T-cell (primary cell): ENCODE data around the gene CDH22. TPM values are rescaled to one million over a fixed set of nuclear protein-coding genes. Genes with fewer than 3 reads are reported as not detected.
A peak's percentile ranks its signal among the peaks of the same experiment; 100 is the strongest.

Experiments used
- ATAC-seq, 4 experiments: fragments of 200-7000 bp in 3 of 4; fragments of 150-1000 bp in 1 of 4; cut with Tn5 transposase; replicated peaks in 1 of 4; 1 replicate in 3 of 4; 2 replicates in 1 of 4; pipeline ENCODE4 v1.10.0; 2021; ENCODE audit warnings: moderate library complexity in 3 of 4, mild to moderate bottlenecking in 2 of 4, moderate number of reproducible peaks in 1 of 4
- CTCF ChIA-PET, 2 donors: fragments of 300-600 bp; sonication (Branson Sonifier 250); formaldehyde crosslinking; loops; one replicate each; lab custom pipeline; 2022; ENCODE audit warnings: antibody characterized with exemption in 2 of 2; lab: Charles Lee
- POLR2A ChIA-PET, 2 donors: fragments of 300-600 bp; sonication (Branson Sonifier 250); formaldehyde crosslinking; loops; one replicate each; lab custom pipeline; 2022; ENCODE audit warnings: antibody characterized with exemption in 2 of 2; lab: Charles Lee
- DNase-seq, 35 experiments: peaks; one replicate each; pipeline versions ENCODE4 v3.0.0 to v3.0.0-alpha.2; 2013 to 2023
- H3K27ac ChIP-seq: one replicate; pipeline ENCODE4 v1.5.1; 2013; ENCODE audit warnings: low read length
- H3K27me3 ChIP-seq, 2 experiments: replicated peaks in 1 of 2; 1 replicate in 1 of 2; 2 replicates in 1 of 2; pipeline versions ENCODE4 v1.6.1 to v1.7.0; 2013; ENCODE audit warnings: low read length in 1 of 2, mixed read lengths in 1 of 2; ENCODE audit not compliant: control insufficient read depth in 2 of 2, insufficient read depth in 2 of 2; ENCODE audit errors: extremely low read depth in 1 of 2
- H3K36me3 ChIP-seq, 2 donors: 1 replicate in 1 of 2; 2 replicates in 1 of 2; pipeline versions ENCODE4 v1.6.1 to v1.7.0; 2013; ENCODE audit warnings: low read length in 1 of 2; ENCODE audit not compliant: control insufficient read depth in 2 of 2, insufficient read depth in 1 of 2; ENCODE audit errors: extremely low read depth in 1 of 2
- H3K4me1 ChIP-seq, 2 experiments: 1 replicate in 1 of 2; 2 replicates in 1 of 2; pipeline versions ENCODE4 v1.6.1 to v1.7.0; 2013; ENCODE audit warnings: low read length in 2 of 2, mixed read lengths in 1 of 2; ENCODE audit not compliant: insufficient read depth in 2 of 2, control insufficient read depth in 1 of 2; ENCODE audit errors: extremely low read depth in 1 of 2
- H3K4me3 ChIP-seq, 2 donors: 1 replicate in 1 of 2; 2 replicates in 1 of 2; pipeline versions ENCODE4 v1.5.1 to v1.7.0; 2013; ENCODE audit warnings: mild to moderate bottlenecking in 2 of 2, low read length in 1 of 2, moderate library complexity in 1 of 2; ENCODE audit not compliant: control insufficient read depth in 1 of 2; ENCODE audit errors: extremely low read depth in 1 of 2
- H3K9me3 ChIP-seq: 2 replicates; pipeline ENCODE4 v1.7.0; 2013
- H3K27ac Mint-ChIP-seq, 2 donors: one replicate each; pipeline ENCODE4 v1.8.0; 2020 to 2021; ENCODE audit warnings: mild to moderate bottlenecking in 2 of 2, mixed read lengths in 2 of 2
- H3K27me3 Mint-ChIP-seq, 2 donors: one replicate each; pipeline ENCODE4 v1.8.0; 2021 to 2022; ENCODE audit warnings: mixed read lengths in 2 of 2
- H3K36me3 Mint-ChIP-seq: one replicate; pipeline ENCODE4 v1.8.0; 2021; ENCODE audit warnings: mixed read lengths
- H3K4me1 Mint-ChIP-seq, 3 donors: one replicate each; pipeline ENCODE4 v1.8.0; 2020 to 2022; ENCODE audit warnings: mixed read lengths in 3 of 3, mild to moderate bottlenecking in 1 of 3
- H3K4me3 Mint-ChIP-seq, 3 donors: one replicate each; pipeline ENCODE4 v1.8.0; 2020 to 2022; ENCODE audit warnings: mild to moderate bottlenecking in 3 of 3, mixed read lengths in 3 of 3, moderate library complexity in 3 of 3
- H3K9me3 Mint-ChIP-seq, 3 donors: one replicate each; pipeline ENCODE4 v1.8.0; 2020 to 2022; ENCODE audit warnings: mixed read lengths in 3 of 3
- WGBS: methylation state at CpG from one replicate; pipeline ENCODE4 v1.1.5; 2013; ENCODE audit warnings: missing lambda C conversion rate; ENCODE audit not compliant: insufficient coverage; 5-methylcytosine and 5-hydroxymethylcytosine counted together
- total RNA-seq, 35 experiments: library from RNA in 6 of 35; stranded (reverse) in 6 of 35; fragments of 120-200 nt in 1 of 35; gene quantifications; one replicate each; pipeline versions ENCODE4 v1.2.1 to v1.2.4 and lab custom pipeline; 2013 to 2026

Gene CDH22
- total RNA-seq, 5 donors from 2014 or later (not counting 1 experiment from before 2014, with no cell fraction given): not detected

DNA sequence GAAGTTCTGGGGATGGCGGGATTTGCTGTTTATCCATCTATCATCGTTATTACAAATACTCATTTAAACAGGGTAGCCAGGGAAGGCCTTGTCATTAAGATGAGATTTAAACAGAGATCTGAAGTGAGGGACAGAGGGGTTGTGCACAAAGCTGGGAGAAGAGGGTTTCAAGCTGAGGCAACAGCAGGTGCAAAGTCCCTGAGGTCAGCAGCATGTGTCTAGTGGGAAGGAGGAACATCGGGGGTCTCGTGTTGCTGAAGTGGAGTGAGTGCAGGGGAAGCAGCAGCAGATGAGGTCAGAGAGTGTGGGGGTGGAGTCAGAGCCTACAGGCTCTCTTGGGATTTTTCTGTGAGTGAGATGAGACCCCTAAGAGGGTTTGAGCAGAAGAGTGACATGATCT, 52.0 kb downstream of the CDH22 start:
- POLR2A ChIA-PET: no interaction called here
- H3K27me3 Mint-ChIP-seq: peaks cover 23 to 45% of the 10 kb centered on the region in 2 donors

GRCh38 chr20:46255440-46256104, 52.7 kb downstream of the CDH22 start:
- H3K27me3 Mint-ChIP-seq: peaks cover 26 to 45% of the 10 kb centered on the region in 2 donors

More for the DNA sequence above, 52.0 kb downstream of the CDH22 start:
- Mint-ChIP-seq H3K4me3 (no peak overlapping the region), H3K4me1 (no peaks in the 10 kb centered on the region), H3K9me3 (no peaks in the 10 kb centered on the region), H3K27ac (no peak overlapping the region), H3K36me3 (no peaks in the 10 kb centered on the region)
- Histone ChIP-seq H3K4me3 (no peak overlapping the region), H3K27me3 (peaks cover 2 to 55% of the 10 kb centered on the region in 2 experiments), H3K4me1 (no peaks in the 10 kb centered on the region), H3K9me3 (no peaks in the 10 kb centered on the region), H3K36me3 (no peaks in the 10 kb centered on the region), H3K27ac (no peak overlapping the region)
- DNase-seq: no peak
- no peak for ATAC-seq
- CTCF ChIA-PET: no interaction called here
- 64% methylated on average over 2 of the region's 4 CpGs for WGBS

GRCh38 chr20:46253391-46253790, 54.9 kb downstream of the CDH22 start:
- peaks cover 0 to 8% (median 0%) of the 10 kb centered on the region in 3 donors for H3K4me1 Mint-ChIP-seq

More at GRCh38 chr20:46255440-46256104, 52.7 kb downstream of the CDH22 start:
- ATAC-seq (no peak), DNase-seq (peak in 10 of 35 experiments; percentile 3 to 39 (median 11))
- no peaks in the 10 kb centered on the region for H3K4me1 ChIP-seq
- H3K4me3 ChIP-seq: no peak overlapping the region
- no peaks in the 10 kb centered on the region for H3K9me3 ChIP-seq
- no peak overlapping the region for H3K4me3 Mint-ChIP-seq
- no peaks in the 10 kb centered on the region for H3K36me3 ChIP-seq
- H3K36me3 Mint-ChIP-seq: no peaks in the 10 kb centered on the region
- ChIA-PET POLR2A (no interaction called here), CTCF (no interaction called here)
- peaks cover 3 to 56% of the 10 kb centered on the region in 2 experiments for H3K27me3 ChIP-seq
- no peaks in the 10 kb centered on the region for H3K9me3 Mint-ChIP-seq
- H3K4me1 Mint-ChIP-seq: peaks cover 0 to 2% (median 0%) of the 10 kb centered on the region in 3 donors
- no peak overlapping the region for H3K27ac ChIP-seq
- 75% methylated on average over 5 of the region's 8 CpGs for WGBS
- no peak overlapping the region for H3K27ac Mint-ChIP-seq

DNA sequence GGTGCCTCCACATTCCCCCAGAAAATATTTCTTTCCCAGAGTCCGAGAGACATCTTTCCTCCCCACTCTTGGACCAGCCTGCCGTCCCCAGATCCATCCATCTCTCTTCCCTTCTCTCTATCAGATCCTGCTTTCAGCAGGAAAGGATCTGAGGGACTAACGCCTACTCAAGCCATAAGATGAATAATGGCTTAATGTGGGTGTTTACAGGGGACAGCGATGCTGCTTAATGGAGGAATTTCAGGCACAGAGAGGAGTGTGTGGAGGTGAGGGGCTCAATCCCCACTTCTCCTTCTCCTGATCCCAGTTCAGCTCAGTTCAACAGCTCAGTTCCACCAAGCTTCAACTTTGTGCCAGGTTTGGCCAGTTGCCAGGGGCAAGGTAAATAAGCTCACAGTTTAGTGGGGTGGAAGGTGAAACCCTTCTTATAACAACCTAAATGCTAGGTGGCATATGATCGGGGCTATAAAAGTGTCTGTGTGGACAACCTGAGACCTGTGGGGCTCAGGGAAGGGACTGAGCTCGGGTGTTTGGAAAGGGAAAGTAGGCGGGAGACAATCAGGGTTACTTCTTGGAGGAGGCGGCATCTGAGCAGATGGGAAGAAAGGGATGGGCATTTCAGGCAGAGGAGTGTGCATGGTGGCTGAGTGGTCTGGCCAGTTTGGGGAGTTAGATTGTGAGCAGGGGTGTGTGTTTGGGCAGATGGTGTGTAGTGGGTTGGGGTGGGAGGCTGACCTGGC, 55.8 kb downstream of the CDH22 start:
- ATAC-seq (no peak), DNase-seq (no peak)
- no peaks in the 10 kb centered on the region for H3K36me3 Mint-ChIP-seq
- Histone ChIP-seq H3K4me3 (no peak overlapping the region), H3K9me3 (no peaks in the 10 kb centered on the region), H3K27ac (no peak overlapping the region), H3K4me1 (no peaks in the 10 kb centered on the region), H3K36me3 (no peaks in the 10 kb centered on the region), H3K27me3 (peaks cover 13 to 66% of the 10 kb centered on the region in 2 experiments)
- no peaks in the 10 kb centered on the region for H3K9me3 Mint-ChIP-seq
- ChIA-PET POLR2A (no interaction called here), CTCF (interaction anchor here in 1 of 2 donors (0.6 kb wide), 1 partner anchor 94 kb away, joined by 3 read pairs; no protein-coding TSS in a partner anchor)
- peaks cover 0 to 8% (median 0%) of the 10 kb centered on the region in 3 donors for H3K4me1 Mint-ChIP-seq
- no peak overlapping the region for H3K27ac Mint-ChIP-seq
- 73% methylated on average over 4 of the region's 8 CpGs for WGBS
- H3K27me3 Mint-ChIP-seq: peaks cover 54 to 62% of the 10 kb centered on the region in 2 donors
- no peak overlapping the region for H3K4me3 Mint-ChIP-seq

More at GRCh38 chr20:46253391-46253790, 54.9 kb downstream of the CDH22 start:
- WGBS: 25% methylated on average over 2 of the region's 8 CpGs
- ATAC-seq (no peak), DNase-seq (no peak)
- POLR2A ChIA-PET: no interaction called here
- Mint-ChIP-seq H3K4me3 (no peak overlapping the region), H3K27me3 (peaks cover 47 to 55% of the 10 kb centered on the region in 2 donors), H3K27ac (no peak overlapping the region), H3K36me3 (no peaks in the 10 kb centered on the region), H3K9me3 (no peaks in the 10 kb centered on the region)
- Histone ChIP-seq H3K4me3 (no peak overlapping the region), H3K27ac (no peak overlapping the region), H3K4me1 (no peaks in the 10 kb centered on the region), H3K36me3 (no peaks in the 10 kb centered on the region), H3K27me3 (peaks cover 13 to 65% of the 10 kb centered on the region in 2 experiments), H3K9me3 (no peaks in the 10 kb centered on the region)
- CTCF ChIA-PET: no interaction called here

GRCh38 chr20:46251211-46251673, 57.1 kb downstream of the CDH22 start:
- peaks cover 0 to 5% of the 10 kb centered on the region in 2 experiments for H3K4me1 ChIP-seq
- no peaks in the 10 kb centered on the region for H3K9me3 ChIP-seq
- DNase-seq: no peak
- no peak overlapping the region for H3K4me3 ChIP-seq
- CTCF ChIA-PET: no interaction called here
- POLR2A ChIA-PET: no interaction called here
- H3K36me3 ChIP-seq: no peaks in the 10 kb centered on the region
- WGBS: 5% methylated on average over 56 of the region's 56 CpGs
- ATAC-seq: no peak
- peaks cover 13 to 71% of the 10 kb centered on the region in 2 experiments for H3K27me3 ChIP-seq
- Mint-ChIP-seq H3K4me3 (no peak overlapping the region), H3K27me3 (peaks cover 66 to 75% of the 10 kb centered on the region in 2 donors), H3K9me3 (no peaks in the 10 kb centered on the region), H3K27ac (no peak overlapping the region), H3K36me3 (no peaks in the 10 kb centered on the region), H3K4me1 (peaks cover 4 to 8% (median 7%) of the 10 kb centered on the region in 3 donors)
- no peak overlapping the region for H3K27ac ChIP-seq

- Histone ChIP-seq H3K27ac (no peak overlapping the region), H3K9me3 (no peaks in the 10 kb centered on the region), H3K4me3 (no peak overlapping the region), H3K36me3 (no peaks in the 10 kb centered on the region), H3K4me1 (peaks cover 0 to 5% of the 10 kb centered on the region in 2 experiments), H3K27me3 (peaks cover 15 to 70% of the 10 kb centered on the region in 2 experiments)
- Mint-ChIP-seq H3K27ac (no peak overlapping the region), H3K4me1 (peaks cover 4 to 8% (median 7%) of the 10 kb centered on the region in 3 donors), H3K36me3 (no peaks in the 10 kb centered on the region), H3K9me3 (no peaks in the 10 kb centered on the region), H3K4me3 (no peak overlapping the region), H3K27me3 (peaks cover 69 to 79% of the 10 kb centered on the region in 2 donors)
- ATAC-seq: no peak
- no peak for DNase-seq
- 6% methylated on average over 17 of the region's 19 CpGs for WGBS
- POLR2A ChIA-PET: no interaction called here
- CTCF ChIA-PET: no interaction called here
These were observed 57.5 kb downstream of the CDH22 start for GRCh38 chr20:46250772-46251171.
